Measurements from ENCODE around the gene MOSPD3.

- TF ChIP-seq EZH2 (IDR thresholded peaks at IDR 0.05) (no peak), CTCF (IDR thresholded peaks at IDR 0.05) (no peak)
These were observed 29.7 kb upstream of the MOSPD3 start for GRCh38 chr7:100582650-100583049.
